Mucosa of stomach (tissue), 1 donor: ENCODE results near the gene CGB3.

Experiments used
- H3K27me3 ChIP-seq: one replicate; pipeline ENCODE4 v1.7.0; 2013; ENCODE audit warnings: mild to moderate bottlenecking, low read length; ENCODE audit not compliant: control insufficient read depth, insufficient read depth
- H3K36me3 ChIP-seq: one replicate; pipeline ENCODE4 v1.7.0; 2013; ENCODE audit warnings: low read length; ENCODE audit not compliant: control insufficient read depth, insufficient read depth
- H3K4me1 ChIP-seq: one replicate; pipeline ENCODE4 v1.7.0; 2013; ENCODE audit warnings: mild to moderate bottlenecking, low read length; ENCODE audit not compliant: control insufficient read depth, insufficient read depth
- H3K4me3 ChIP-seq: one replicate; pipeline ENCODE4 v1.7.0; 2013; ENCODE audit warnings: low read length
- H3K9ac ChIP-seq: one replicate; pipeline ENCODE4 v1.7.0; 2013; ENCODE audit warnings: mild to moderate bottlenecking, low read length, moderate library complexity
- H3K9me3 ChIP-seq: one replicate; pipeline ENCODE4 v1.7.0; 2013; ENCODE audit warnings: mild to moderate bottlenecking, low read length, moderate library complexity; ENCODE audit not compliant: control insufficient read depth
- donor health status: Pancreatic carcinoma.

CGB3 gene

DNA sequence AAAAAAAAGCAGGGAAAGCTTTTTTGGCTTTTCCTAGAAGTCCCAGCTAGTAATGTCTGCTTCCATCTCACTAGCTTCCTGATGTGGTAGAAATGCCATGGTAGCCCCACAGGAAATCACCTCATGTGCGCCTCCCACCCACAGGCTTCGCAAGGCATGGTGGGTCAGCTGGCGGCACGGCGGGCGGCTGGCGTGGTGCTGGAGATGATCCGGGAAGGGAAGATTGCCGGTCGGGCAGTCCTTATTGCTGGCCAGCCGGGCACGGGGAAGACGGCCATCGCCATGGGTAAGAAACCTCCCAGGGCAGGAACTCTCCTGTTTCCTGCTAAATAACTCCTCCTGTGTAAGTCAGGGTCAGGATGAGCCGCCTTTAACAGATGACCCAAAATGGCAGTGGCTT, 20.0 kb downstream of the CGB3 start:
- Histone ChIP-seq H3K4me3 (no peak overlapping the region), H3K36me3 (no peaks in the 10 kb centered on the region), H3K27me3 (no peaks in the 10 kb centered on the region), H3K9me3 (no peaks in the 10 kb centered on the region), H3K9ac (no peak overlapping the region), H3K4me1 (no peaks in the 10 kb centered on the region)

DNA sequence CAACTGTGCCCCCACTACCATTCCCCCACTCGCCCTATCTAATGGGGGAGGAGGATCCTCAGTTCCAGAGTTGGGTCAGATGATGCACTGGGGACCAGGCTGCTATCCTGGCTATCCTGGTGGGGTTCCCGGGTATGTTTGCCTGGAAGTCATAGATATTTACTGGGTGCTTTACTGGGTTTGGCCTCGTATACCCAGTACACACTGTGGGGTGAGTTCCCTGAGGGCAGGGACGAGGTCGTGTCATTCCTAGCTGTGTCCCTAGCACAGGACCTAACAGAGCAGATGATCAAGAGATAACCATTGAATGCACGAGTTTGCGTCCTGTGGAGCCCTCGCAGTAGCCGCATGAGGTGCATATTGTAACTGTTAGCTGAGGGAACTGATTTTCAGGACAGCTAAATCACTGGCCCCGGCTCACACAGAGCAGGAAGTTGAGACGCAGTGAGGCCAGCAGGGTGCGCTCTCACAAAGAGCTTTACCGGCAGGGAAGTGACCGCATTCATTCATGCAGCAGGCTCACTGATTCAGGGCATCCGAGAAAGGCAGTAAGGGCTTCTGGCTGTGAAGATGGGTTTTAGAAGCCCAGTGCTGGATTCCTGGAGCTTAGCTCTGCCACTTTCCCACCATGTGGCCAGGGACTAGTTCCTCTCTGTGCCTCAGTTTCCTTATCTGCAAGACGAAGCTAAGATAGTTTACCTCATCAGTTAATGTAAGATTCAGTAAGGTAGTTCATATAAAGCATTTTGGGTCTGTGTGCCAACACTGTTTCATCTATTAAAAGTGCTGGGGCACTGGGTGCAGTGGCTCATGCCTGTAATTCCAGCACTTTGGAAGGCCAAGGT, 24.4 kb downstream of the CGB3 start:
- Histone ChIP-seq H3K4me3 (no peak overlapping the region), H3K9ac (no peak overlapping the region), H3K4me1 (no peaks in the 10 kb centered on the region), H3K36me3 (no peaks in the 10 kb centered on the region), H3K9me3 (no peaks in the 10 kb centered on the region), H3K27me3 (no peaks in the 10 kb centered on the region)

DNA sequence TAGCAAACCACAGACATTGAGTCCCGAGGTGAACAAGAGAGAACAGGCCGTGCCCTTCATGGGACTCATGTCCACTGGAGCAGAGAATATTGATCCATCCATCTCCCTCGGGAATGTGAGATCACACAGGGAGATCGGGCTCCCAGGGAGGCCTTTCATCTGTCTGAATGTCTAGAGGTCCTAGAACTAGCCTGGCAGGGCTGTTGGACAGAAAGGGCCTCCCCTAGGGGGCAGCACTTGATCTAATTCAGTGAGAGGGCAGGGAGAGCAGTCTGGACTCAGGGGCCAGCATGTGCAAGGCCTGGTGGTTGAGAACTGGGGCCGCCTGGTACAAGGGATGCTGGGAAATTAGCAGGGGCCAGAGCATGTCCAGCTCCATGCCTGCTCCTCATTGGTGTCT, 26.2 kb downstream of the CGB3 start:
- Histone ChIP-seq H3K9me3 (no peaks in the 10 kb centered on the region), H3K36me3 (no peaks in the 10 kb centered on the region), H3K4me3 (no peak overlapping the region), H3K9ac (no peak overlapping the region), H3K4me1 (no peaks in the 10 kb centered on the region), H3K27me3 (no peaks in the 10 kb centered on the region)

DNA sequence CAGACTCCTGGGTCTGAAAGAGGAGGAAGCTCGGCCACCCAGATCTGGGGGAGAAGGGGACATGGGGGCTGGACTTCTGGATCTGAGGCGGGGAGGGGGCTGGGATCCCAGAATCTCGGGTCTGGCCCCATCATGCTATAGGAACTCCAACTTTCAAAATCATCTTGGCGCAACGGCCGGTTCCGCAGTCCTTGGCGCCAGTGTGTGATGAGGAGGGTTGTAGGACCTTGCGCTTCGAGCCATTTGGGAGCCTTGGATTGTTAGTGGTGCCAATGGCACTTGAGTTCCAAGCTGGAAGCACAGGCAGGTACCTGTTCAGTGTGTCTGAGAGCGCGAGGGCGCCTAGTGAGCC, 30.1 kb downstream of the CGB3 start:
- Histone ChIP-seq H3K4me1 (peaks cover 9% of the 10 kb centered on the region), H3K27me3 (no peaks in the 10 kb centered on the region), H3K9me3 (no peaks in the 10 kb centered on the region), H3K36me3 (no peaks in the 10 kb centered on the region), H3K4me3 (peak overlapping the region; percentile 48), H3K9ac (peak overlapping the region; percentile 98)

DNA sequence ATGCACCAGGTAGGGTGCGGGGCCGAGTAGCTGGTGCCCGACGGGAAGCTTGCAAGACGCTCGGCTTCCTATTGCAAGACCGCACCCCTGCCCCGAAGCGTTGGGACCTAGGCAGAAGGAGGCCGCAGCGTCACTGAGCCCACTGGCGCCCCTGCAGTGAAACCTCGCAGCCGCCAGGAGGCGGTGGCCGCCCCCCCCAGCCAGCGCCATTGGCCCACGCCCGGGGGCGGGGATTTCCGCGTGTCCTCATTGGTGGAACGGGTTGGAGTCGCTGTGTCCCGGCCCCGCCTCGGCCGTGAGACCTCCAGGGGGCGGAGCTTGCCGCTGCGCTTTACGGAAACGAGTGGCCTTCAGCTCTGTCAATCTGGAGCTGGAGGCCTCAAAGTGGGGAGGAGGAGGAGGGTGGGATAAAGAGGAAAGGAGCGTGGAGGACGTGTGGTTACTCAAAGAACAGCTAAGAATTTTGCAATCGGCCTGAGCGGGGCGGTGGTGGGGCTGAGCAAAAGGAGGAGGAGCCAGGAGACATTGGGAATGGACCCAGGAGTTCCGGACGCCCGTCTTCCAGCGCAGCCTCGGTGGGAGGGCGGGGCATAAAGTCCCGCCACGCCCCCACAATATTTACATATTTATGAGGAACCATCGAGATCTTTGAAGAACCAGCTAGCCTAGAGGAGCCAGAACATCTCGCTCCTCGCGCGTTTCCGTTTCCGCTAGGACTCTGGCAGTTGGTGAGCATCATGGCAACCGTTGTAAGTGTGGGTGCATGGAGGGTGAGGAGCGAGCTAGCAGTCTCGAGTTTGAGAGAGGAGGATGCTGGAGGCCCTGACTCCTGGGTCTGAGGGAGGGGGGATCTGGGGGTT, 30.7 kb downstream of the CGB3 start, which contains the start of the genes GYS1 and RUVBL2:
Gene GYS1, minus strand, starts transcription at position 135 of the 860 bp plus-strand sequence. CDS start 197 bp downstream, outside the sequence.
Gene RUVBL2, plus strand, starts transcription at position 713 of the 860 bp plus-strand sequence. Its CDS starts 25 bp downstream, at position 738.
- Histone ChIP-seq H3K9me3 (no peaks in the 10 kb centered on the region), H3K36me3 (no peaks in the 10 kb centered on the region), H3K27me3 (no peaks in the 10 kb centered on the region), H3K9ac (peak within 1 kb of the TSS; percentile 98), H3K4me3 (peak within 1 kb of the TSS; percentile 98), H3K4me1 (peaks cover 9% of the 10 kb centered on the region)

DNA sequence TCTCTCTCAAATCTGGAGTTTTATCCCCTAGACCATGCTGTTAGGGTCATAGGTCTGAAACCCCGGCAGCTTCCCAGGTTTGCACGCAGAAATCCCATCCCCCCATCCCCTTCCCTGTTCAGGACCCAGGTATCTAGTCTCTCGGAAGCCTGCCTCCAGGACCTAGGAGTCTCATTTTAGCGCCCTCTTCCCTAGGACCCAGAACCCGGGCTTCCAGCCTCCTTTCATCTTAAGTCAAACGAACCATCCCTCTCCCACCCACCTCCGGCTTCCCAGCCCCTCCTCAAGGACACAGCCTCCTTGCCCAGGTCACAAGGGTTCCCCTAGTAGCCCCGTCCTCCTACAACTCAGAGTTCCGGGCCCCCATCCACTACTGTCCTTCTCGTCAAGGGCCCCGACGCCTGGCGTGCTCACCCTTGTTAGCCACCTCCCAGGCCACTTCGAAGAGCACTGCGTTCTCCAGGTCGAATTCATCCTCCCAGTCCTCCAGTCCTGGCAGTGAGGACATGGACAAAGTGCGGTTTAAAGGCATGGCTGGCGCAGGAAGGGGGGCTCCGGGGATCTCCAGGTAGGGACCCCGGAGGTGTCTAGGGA, 31.5 kb downstream of the CGB3 start:
- Histone ChIP-seq H3K4me1 (peaks cover 9% of the 10 kb centered on the region), H3K27me3 (no peaks in the 10 kb centered on the region), H3K36me3 (no peaks in the 10 kb centered on the region), H3K9me3 (no peaks in the 10 kb centered on the region), H3K9ac (peak overlapping the region; percentile 98), H3K4me3 (peak overlapping the region; percentile 98)

DNA sequence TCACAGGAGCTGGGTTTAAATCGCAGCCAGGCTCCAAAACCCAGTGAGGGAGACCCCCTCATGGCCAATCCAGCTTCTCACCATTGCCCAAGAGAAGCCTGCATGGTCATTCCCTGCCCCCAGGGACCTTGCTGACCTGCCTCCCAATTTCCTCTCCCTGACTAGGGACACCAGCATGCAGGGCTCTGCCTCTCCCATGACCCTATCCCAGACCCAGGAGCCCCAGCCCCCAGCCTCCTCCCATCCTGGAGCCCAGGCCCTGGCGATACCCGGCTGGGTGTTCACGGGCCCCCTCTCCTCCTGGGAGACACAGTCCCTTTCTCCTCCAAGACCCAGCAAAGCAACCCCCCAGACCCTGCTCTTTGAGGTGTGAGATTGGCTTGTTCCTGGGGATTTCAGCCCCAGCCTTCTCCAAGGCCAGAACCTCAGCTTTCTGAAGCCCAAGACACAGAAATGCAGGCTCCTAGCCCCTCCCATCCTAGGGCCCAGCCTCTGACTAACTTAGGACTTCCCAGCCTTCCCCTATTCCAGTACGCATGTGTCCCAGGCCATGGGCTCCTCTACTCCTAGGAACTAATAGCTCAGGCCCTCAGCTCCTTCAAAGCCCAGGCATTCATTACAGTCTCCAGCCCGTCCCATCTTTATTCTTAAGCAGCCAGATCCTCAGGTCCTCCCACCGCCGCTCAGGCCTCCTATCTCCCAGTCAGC, 32.1 kb downstream of the CGB3 start:
- peak overlapping the region; percentile 98 for H3K9ac ChIP-seq
- peak overlapping the region; percentile 98 for H3K4me3 ChIP-seq
- H3K4me1 ChIP-seq, result peaks cover 9% of the 10 kb centered on the region
- no peaks in the 10 kb centered on the region for H3K27me3 ChIP-seq
- H3K9me3 ChIP-seq, result no peaks in the 10 kb centered on the region
- H3K36me3 ChIP-seq, result no peaks in the 10 kb centered on the region

DNA sequence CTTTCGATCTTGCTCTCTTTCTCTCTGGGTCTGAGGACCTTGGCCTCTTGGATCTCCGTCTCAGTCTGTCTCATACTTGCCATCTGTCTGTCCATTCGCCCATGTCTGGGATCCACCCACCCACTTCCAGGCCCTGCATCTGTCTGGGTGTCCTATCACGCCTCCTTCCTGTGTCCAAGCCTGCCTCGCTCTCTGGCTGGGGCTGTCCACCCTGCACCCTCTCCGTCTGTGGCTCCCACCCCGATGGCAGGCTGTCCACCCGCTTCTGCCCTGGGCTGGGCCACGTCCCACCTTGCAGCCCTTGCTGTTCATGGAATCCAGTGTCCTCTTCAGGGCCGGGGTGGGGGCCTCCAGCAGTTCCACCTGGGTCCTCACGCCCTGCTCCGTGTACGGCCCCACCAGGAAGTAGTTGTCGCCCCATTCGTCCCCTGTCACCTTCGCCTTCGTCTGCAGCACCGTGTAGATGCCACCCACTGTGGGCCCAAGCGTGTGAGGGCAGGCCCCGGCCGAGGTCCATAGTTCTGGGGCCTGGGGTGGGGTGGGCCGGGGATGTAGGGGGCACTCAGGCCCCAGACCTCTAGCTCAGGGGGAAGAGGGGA, 33.0 kb downstream of the CGB3 start:
- Histone ChIP-seq H3K4me3 (no peak overlapping the region), H3K9me3 (no peaks in the 10 kb centered on the region), H3K36me3 (no peaks in the 10 kb centered on the region), H3K27me3 (no peaks in the 10 kb centered on the region), H3K9ac (peak overlapping the region; percentile 98), H3K4me1 (peaks cover 9% of the 10 kb centered on the region)

DNA sequence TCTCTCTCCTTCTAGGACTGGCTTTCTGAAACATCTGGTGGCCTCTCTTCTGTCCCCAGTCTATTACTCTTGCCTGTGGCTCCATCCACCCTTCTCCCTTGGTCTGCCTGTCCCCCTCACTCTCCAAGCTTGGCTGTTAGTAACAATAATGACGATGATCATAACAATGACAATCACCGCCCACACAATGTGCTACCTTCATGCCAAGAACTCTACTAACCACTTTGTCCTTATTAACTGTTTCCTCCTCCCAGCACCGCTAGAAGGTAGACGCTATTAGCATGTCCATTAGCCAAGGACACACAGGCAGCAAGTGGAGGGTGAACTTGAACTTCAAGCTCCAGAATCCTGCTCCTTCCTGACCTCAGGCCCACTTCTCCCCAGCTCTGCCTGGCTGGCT, 33.7 kb downstream of the CGB3 start:
- Histone ChIP-seq H3K27me3 (no peaks in the 10 kb centered on the region), H3K4me1 (peaks cover 9% of the 10 kb centered on the region), H3K4me3 (no peak overlapping the region), H3K9me3 (no peaks in the 10 kb centered on the region), H3K9ac (no peak overlapping the region), H3K36me3 (peaks cover under 1% of the 10 kb centered on the region)

DNA sequence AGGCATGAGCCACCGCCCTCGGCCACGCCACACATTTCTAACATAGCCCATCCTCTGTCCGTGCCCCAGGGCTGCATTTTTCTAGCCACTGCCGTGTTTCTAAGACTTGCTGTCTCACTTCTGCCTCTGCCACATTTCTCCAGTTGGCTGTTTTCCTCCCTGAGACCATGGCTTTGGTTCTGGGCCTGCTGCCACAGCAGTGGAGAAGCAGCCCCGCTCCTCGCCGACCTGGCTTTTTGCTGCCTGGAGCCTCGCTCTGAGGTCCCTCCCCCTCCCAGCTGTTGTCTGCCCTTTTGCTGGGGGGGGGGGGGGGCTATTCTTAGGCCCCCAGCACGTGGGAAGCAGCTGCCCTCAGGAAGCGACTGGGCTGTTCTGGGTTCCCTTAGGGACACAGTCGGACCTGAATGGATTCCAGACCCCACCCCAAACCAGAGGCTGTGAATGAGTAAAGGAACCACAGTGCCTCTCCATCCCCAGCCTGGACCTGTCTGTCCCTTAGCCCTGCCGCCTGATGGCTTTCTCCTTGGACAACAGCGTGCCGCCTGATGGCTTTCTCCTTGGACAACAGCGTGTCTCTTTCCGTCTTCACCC, 34.3 kb downstream of the CGB3 start:
- Histone ChIP-seq H3K9ac (no peak overlapping the region), H3K9me3 (no peaks in the 10 kb centered on the region), H3K27me3 (no peaks in the 10 kb centered on the region), H3K36me3 (peaks cover 5% of the 10 kb centered on the region), H3K4me1 (peaks cover 9% of the 10 kb centered on the region), H3K4me3 (no peak overlapping the region)

DNA sequence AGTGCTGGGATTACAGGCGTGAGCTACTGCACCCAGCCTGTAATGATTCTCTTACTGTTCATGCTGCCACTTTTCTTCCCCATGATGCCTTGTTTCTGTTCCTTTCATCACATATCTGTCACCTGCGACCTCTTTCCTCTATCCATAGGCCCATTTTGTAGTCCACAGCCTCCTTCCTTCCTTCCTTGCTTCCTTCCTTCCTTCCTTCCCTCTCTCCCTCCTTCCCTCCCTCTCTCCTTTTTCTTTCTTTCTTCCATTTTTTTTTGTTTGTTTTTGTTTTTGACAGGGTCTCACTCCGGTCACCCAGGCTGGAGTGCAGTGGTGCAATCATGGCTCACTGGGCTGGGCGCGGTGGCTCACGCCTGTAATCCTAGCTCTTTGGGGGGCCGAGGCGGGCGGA, 35.3 kb downstream of the CGB3 start:
- no peak overlapping the region for H3K4me3 ChIP-seq
- H3K27me3 ChIP-seq, result no peaks in the 10 kb centered on the region
- no peak overlapping the region for H3K9ac ChIP-seq
- no peaks in the 10 kb centered on the region for H3K9me3 ChIP-seq
- peaks cover 9% of the 10 kb centered on the region for H3K4me1 ChIP-seq
- peaks cover 5% of the 10 kb centered on the region for H3K36me3 ChIP-seq
